Lung (tissue), 12 donors: ENCODE results near the gene STRN4. TPM values are rescaled to one million over a fixed set of nuclear protein-coding genes. Genes with fewer than 3 reads are reported as not detected.

Experiments
- ATAC-seq: fragments of 200-7000 bp; cut with Tn5 transposase; one replicate; pipeline ENCODE4 v1.9.1; 2020; ENCODE audit warnings: moderate number of reproducible peaks; ENCODE audit not compliant: insufficient read depth, low FRiP score
- DNase-seq, 3 donors: peaks; one replicate each; pipeline ENCODE4 v3.0.0-alpha.2; 2013 to 2017
- H3K27ac ChIP-seq, 2 donors: one replicate each; pipeline ENCODE4 v1.5.1; 2013; ENCODE audit warnings: mild to moderate bottlenecking in 2 of 2, moderate library complexity in 2 of 2, control low read depth in 1 of 2, inconsistent platforms in 1 of 2, low read depth in 1 of 2, low read length in 1 of 2
- H3K27me3 ChIP-seq, 3 donors: one replicate each; pipeline ENCODE4 v1.5.1; 2013; ENCODE audit warnings: low read length in 2 of 3; ENCODE audit not compliant: control insufficient read depth in 3 of 3, insufficient read depth in 3 of 3
- H3K36me3 ChIP-seq, 4 donors: one replicate each; pipeline ENCODE4 v1.5.1; 2013; ENCODE audit warnings: low read length in 4 of 4, mild to moderate bottlenecking in 1 of 4, moderate library complexity in 1 of 4; ENCODE audit not compliant: control insufficient read depth in 4 of 4, insufficient read depth in 4 of 4
- H3K4me1 ChIP-seq, 5 donors: one replicate each; pipeline ENCODE4 v1.5.1; 2013; ENCODE audit warnings: low read length in 5 of 5, mild to moderate bottlenecking in 2 of 5, moderate library complexity in 1 of 5; ENCODE audit not compliant: control insufficient read depth in 5 of 5, insufficient read depth in 5 of 5
- H3K4me3 ChIP-seq: one replicate; pipeline ENCODE4 v1.5.1; 2013; ENCODE audit warnings: mild to moderate bottlenecking, control low read depth, moderate library complexity
- H3K9ac ChIP-seq, 2 donors: one replicate each; pipeline ENCODE4 v1.5.1; 2013; ENCODE audit warnings: low read length in 2 of 2, control low read depth in 1 of 2; ENCODE audit not compliant: insufficient read depth in 1 of 2
- H3K9me3 ChIP-seq, 4 donors: one replicate each; pipeline ENCODE4 v1.5.1; 2013; ENCODE audit warnings: low read length in 3 of 4, mild to moderate bottlenecking in 1 of 4, moderate library complexity in 1 of 4; ENCODE audit not compliant: control insufficient read depth in 4 of 4, insufficient read depth in 3 of 4
- CTCF ChIP-seq: IDR thresholded peaks from 2 replicates; pipeline ENCODE4 v1.5.1; 2012; ENCODE audit warnings: mild to moderate bottlenecking; ENCODE audit errors: control extremely low read depth, extremely low read depth
- WGBS, 2 donors: extraction: QIAGEN DNeasy Blood & Tissue Kit; methylation state at CpG; one replicate each; pipeline ENCODE4 v1.1.7; 2013; 5-methylcytosine and 5-hydroxymethylcytosine counted together
- polyA plus RNA-seq, 2 donors: library from polyadenylated mRNA; stranded (reverse); fragments of 200-250 nt; gene quantifications; one replicate each; pipeline ENCODE4 v1.2.1, GENCODE V29; 2013
- total RNA-seq, 2 donors: library from RNA; depleted of rRNA in 1 of 2; stranded (reverse); fragments of >200 nt in 1 of 2; gene quantifications; one replicate each; pipeline ENCODE4 v1.2.1, GENCODE V29; 2014 to 2021
- donor health status: control.
- donor health status: control.
- donor health status: Bipolar disorder and iron deficiency.
- donor health status: healthy.
- donor health status: DM: yes; HTN: yes; CAD: no.

Gene STRN4
- total and polyA plus RNA-seq, 4 donors: 71.6 to 86.8 (median 79.2) TPM

GRCh38 chr19:46737761-46738171, 8.5 kb downstream of the STRN4 start:
- Histone ChIP-seq H3K36me3 (peaks cover under 1 to 35% (median 25%) of the 10 kb centered on the region in 4 donors), H3K9ac (no peak overlapping the region), H3K4me1 (peaks cover 3 to 33% (median 12%) of the 10 kb centered on the region in 5 donors), H3K4me3 (no peak overlapping the region), H3K9me3 (no peaks in the 10 kb centered on the region), H3K27me3 (no peaks in the 10 kb centered on the region), H3K27ac (peak overlapping the region in 1 of 2 donors; percentile 40)
- no peak for ATAC-seq
- WGBS, 2 donors: 74 to 85% methylated on average over 19 of the region's 19 CpGs
- no peak for DNase-seq
- TF ChIP-seq CTCF: no peak

- Histone ChIP-seq H3K4me3 (no peak overlapping the region), H3K9me3 (no peaks in the 10 kb centered on the region), H3K27me3 (no peaks in the 10 kb centered on the region), H3K4me1 (peaks cover 3 to 32% (median 12%) of the 10 kb centered on the region in 5 donors), H3K36me3 (peaks cover 5 to 40% (median 29%) of the 10 kb centered on the region in 4 donors), H3K9ac (no peak overlapping the region), H3K27ac (peak overlapping the region in 1 of 2 donors; percentile 65)
- TF ChIP-seq CTCF: no peak
- ATAC-seq (no peak), DNase-seq (no peak)
- WGBS, 2 donors: 57 to 88% methylated on average over 7 of the region's 7 CpGs
These were observed 9.0 kb downstream of the STRN4 start for GRCh38 chr19:46737298-46737654.

GRCh38 chr19:46736531-46737297, 9.5 kb downstream of the STRN4 start:
- WGBS, 2 donors: 51 to 67% methylated on average over 22 of the region's 22 CpGs
- DNase-seq: peak; percentile 53 to 73 (median 66)
- no peak for TF ChIP-seq CTCF
- Histone ChIP-seq H3K27me3 (no peaks in the 10 kb centered on the region), H3K9ac (no peak overlapping the region), H3K36me3 (peaks cover 5 to 44% (median 32%) of the 10 kb centered on the region in 4 donors), H3K27ac (peak overlapping the region in 1 of 2 donors; percentile 65), H3K4me3 (no peak overlapping the region), H3K9me3 (no peaks in the 10 kb centered on the region), H3K4me1 (peaks cover 3 to 30% (median 12%) of the 10 kb centered on the region in 5 donors)
- ATAC-seq: no peak
